Prostate gland (tissue), 2 donors: ENCODE measurements around the gene PCDHGB3. TPM values are rescaled to one million over a fixed set of nuclear protein-coding genes. Genes with fewer than 3 reads are reported as not detected.

Experiments
- DNase-seq: peaks from one replicate; pipeline ENCODE4 v3.0.0-alpha.2; 2019; ENCODE audit warnings: low spot score
- H3K27ac ChIP-seq, 2 donors: fragments of 200-600 bp; sonication (generic); 2 replicates each; pipeline ENCODE4 v1.5.1; 2017 to 2019
- H3K27me3 ChIP-seq: fragments of 200-600 bp; sonication (generic); replicated peaks from 2 replicates; pipeline ENCODE4 v1.5.1; 2019; ENCODE audit not compliant: insufficient read depth
- H3K36me3 ChIP-seq, 2 donors: fragments of 200-600 bp; sonication (generic); 1 replicate in 1 of 2; 2 replicates in 1 of 2; pipeline versions ENCODE4 v1.5.1 to v1.8.1; 2017 to 2019
- H3K4me1 ChIP-seq: fragments of 200-600 bp; sonication (generic); replicated peaks from 2 replicates; pipeline ENCODE4 v1.5.1; 2019
- H3K4me3 ChIP-seq, 2 donors: fragments of 200-600 bp; sonication (generic); 2 replicates each; pipeline ENCODE4 v1.5.1; 2017 to 2019
- H3K9me3 ChIP-seq: fragments of 200-600 bp; sonication (generic); 2 replicates; pipeline ENCODE4 v1.5.1; 2017
- CTCF ChIP-seq, 4 experiments: fragments of 200-600 bp in 2 of 4; fragments of 450-650 bp in 2 of 4; sonication (generic) in 2 of 4; IDR thresholded peaks; 1 replicate in 3 of 4; 2 replicates in 1 of 4; pipeline ENCODE4 v1.5.1; 2016 to 2019; ENCODE audit warnings: antibody characterized with exemption in 4 of 4, mild to moderate bottlenecking in 2 of 4, moderate library complexity in 2 of 4
- POLR2A ChIP-seq: fragments of 450-650 bp; IDR thresholded peaks from one replicate; pipeline ENCODE4 v1.6.1; 2016; ENCODE audit warnings: antibody characterized with exemption, mild to moderate bottlenecking
- POLR2AphosphoS5 ChIP-seq: sonication (generic); formaldehyde crosslinking; IDR thresholded peaks from one replicate; pipeline ENCODE4 v1.6.1; 2017; ENCODE audit warnings: antibody characterized with exemption
- WGBS: methylation state at CpG from one replicate; pipeline ENCODE4 v1.1.5; 2018; 5-methylcytosine and 5-hydroxymethylcytosine counted together
- intact Hi-C: fragments of 100-400 bp; cut with DNase I; formaldehyde crosslinking; loops from one replicate; pipeline ENCODE4 v1.14.2; 2022
- total RNA-seq, 2 donors: library from RNA; depleted of rRNA; stranded (reverse); fragments of >200 nt; gene quantifications; one replicate each; pipeline ENCODE4 v1.1.0, GENCODE V29; 2016

PCDHGB3 gene
- total RNA-seq, 2 donors from 2014 or later = 3.1 to 7.7 TPM

DNA sequence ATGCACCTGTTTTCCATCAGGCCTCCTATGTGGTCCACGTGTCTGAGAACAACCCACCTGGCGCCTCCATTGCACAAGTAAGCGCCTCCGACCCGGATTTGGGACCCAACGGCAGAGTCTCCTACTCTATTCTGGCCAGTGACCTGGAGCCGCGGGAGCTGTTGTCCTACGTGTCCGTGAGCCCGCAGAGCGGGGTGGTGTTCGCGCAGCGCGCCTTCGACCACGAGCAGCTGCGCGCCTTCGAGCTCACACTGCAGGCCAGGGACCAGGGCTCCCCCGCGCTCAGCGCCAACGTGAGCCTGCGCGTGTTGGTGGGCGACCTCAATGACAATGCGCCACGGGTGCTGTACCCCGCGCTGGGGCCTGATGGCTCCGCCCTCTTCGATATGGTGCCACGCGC, 18.5 kb upstream of the PCDHGB3 start:
- TF ChIP-seq CTCF (IDR thresholded peaks at IDR 0.05) (no peak), POLR2AphosphoS5 (no peak), POLR2A (no peak)
- Histone ChIP-seq H3K27me3 (peaks cover 3% of the 10 kb centered on the region), H3K27ac (no peak overlapping the region), H3K9me3 (no peaks in the 10 kb centered on the region), H3K4me3 (no peak overlapping the region), H3K4me1 (no peaks in the 10 kb centered on the region), H3K36me3 (no peaks in the 10 kb centered on the region)
- 26% methylated on average over 22 of the region's 36 CpGs for WGBS
- intact Hi-C loops = no loop called here
- no peak for DNase-seq

GRCh38 chr5:141354900-141355469, 15.1 kb upstream of the PCDHGB3 start, which contains the start of gene PCDHGA4:
PCDHGA4 (plus strand) TSS chr5:141355021; CDS start chr5:141355108, 87 bp downstream.
- 18% methylated on average over 29 of the region's 29 CpGs for WGBS
- Histone ChIP-seq H3K27me3 (peaks cover 3% of the 10 kb centered on the region), H3K9me3 (no peaks in the 10 kb centered on the region), H3K27ac (no peak within 1 kb of the TSS), H3K36me3 (no peaks in the 10 kb centered on the region), H3K4me3 (no peak within 1 kb of the TSS), H3K4me1 (no peaks in the 10 kb centered on the region)
- intact Hi-C loops = no loop called here
- TF ChIP-seq CTCF (IDR thresholded peaks at IDR 0.05) = peak in 1 of 4 experiments; percentile 32
- TF ChIP-seq POLR2AphosphoS5 = no peak
- no peak for DNase-seq

GRCh38 chr5:141355641-141356040, 14.4 kb upstream of the PCDHGB3 start:
- Histone ChIP-seq H3K27me3 (peaks cover 5% of the 10 kb centered on the region), H3K4me1 (no peaks in the 10 kb centered on the region), H3K9me3 (no peaks in the 10 kb centered on the region), H3K36me3 (no peaks in the 10 kb centered on the region), H3K27ac (no peak overlapping the region), H3K4me3 (no peak overlapping the region)
- no peak for DNase-seq
- TF ChIP-seq POLR2A = no peak
- no peak for TF ChIP-seq POLR2AphosphoS5
- no peak for TF ChIP-seq CTCF (IDR thresholded peaks at IDR 0.05)
- intact Hi-C loops = no loop called here
- WGBS = 42% methylated on average over 24 of the region's 24 CpGs

GRCh38 chr5:141356133-141356532, 13.9 kb upstream of the PCDHGB3 start:
- no peak for DNase-seq
- Histone ChIP-seq H3K27me3 (peaks cover 7% of the 10 kb centered on the region), H3K4me3 (no peak overlapping the region), H3K9me3 (no peaks in the 10 kb centered on the region), H3K27ac (no peak overlapping the region), H3K4me1 (no peaks in the 10 kb centered on the region), H3K36me3 (no peaks in the 10 kb centered on the region)
- WGBS = 73% methylated on average over 5 of the region's 5 CpGs
- intact Hi-C loops = no loop called here
- TF ChIP-seq CTCF (IDR thresholded peaks at IDR 0.05) (no peak), POLR2AphosphoS5 (no peak)

DNA sequence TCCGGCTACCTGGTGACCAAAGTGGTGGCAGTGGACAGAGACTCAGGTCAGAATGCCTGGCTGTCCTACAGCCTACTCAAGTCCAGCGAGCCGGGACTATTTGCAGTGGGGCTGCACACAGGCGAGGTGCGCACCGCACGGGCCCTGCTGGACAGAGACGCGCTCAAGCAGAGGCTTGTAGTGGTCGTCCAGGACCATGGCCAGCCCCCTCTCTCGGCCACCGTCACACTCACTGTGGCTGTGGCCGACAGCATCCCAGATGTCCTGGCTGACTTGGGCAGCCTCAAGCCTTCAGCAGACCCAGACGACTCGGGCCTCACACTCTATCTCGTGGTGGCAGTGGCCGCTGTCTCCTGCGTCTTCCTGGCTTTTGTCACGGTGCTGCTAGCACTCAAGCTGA, 13.1 kb upstream of the PCDHGB3 start:
- Histone ChIP-seq H3K4me3 (no peak overlapping the region), H3K27me3 (peaks cover 11% of the 10 kb centered on the region), H3K4me1 (no peaks in the 10 kb centered on the region), H3K27ac (no peak overlapping the region), H3K9me3 (no peaks in the 10 kb centered on the region), H3K36me3 (no peaks in the 10 kb centered on the region)
- WGBS = 52% methylated on average over 5 of the region's 19 CpGs
- intact Hi-C loops = no loop called here
- DNase-seq = no peak
- TF ChIP-seq POLR2AphosphoS5 = no peak
- no peak for TF ChIP-seq POLR2A
- TF ChIP-seq CTCF (IDR thresholded peaks at IDR 0.05) = no peak
